Measurements from ENCODE around the gene SLC2A10.

GRCh38 chr20:46779831-46780230 is 70.4 kb downstream of the SLC2A10 start:
- TF ChIP-seq, protein P1, sequence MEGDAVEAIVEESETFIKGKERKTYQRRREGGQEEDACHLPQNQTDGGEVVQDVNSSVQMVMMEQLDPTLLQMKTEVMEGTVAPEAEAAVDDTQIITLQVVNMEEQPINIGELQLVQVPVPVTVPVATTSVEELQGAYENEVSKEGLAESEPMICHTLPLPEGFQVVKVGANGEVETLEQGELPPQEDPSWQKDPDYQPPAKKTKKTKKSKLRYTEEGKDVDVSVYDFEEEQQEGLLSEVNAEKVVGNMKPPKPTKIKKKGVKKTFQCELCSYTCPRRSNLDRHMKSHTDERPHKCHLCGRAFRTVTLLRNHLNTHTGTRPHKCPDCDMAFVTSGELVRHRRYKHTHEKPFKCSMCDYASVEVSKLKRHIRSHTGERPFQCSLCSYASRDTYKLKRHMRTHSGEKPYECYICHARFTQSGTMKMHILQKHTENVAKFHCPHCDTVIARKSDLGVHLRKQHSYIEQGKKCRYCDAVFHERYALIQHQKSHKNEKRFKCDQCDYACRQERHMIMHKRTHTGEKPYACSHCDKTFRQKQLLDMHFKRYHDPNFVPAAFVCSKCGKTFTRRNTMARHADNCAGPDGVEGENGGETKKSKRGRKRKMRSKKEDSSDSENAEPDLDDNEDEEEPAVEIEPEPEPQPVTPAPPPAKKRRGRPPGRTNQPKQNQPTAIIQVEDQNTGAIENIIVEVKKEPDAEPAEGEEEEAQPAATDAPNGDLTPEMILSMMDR (conservative IDR thresholded peaks at IDR 0.05 in 1 of 2, IDR thresholded peaks at IDR 0.05 in 1 of 2; ENCODE audit: extremely low read depth in 1 of 2, insufficient read depth in 1 of 2, low read depth in 1 of 2, low read length in 2 of 2), result no peak
- TF ChIP-seq EZH2 (IDR thresholded peaks at IDR 0.05; ENCODE audit: borderline replicate concordance, low read length), result no peak

All from mammary epithelial cell (primary cell).